NOMO-1 treated with dmso at 0.1 percent for 144 hours (cell line): Measurements from ENCODE around the gene CCDC24.

Experiments used
- DNase-seq: peaks from one replicate; lab custom pipeline; 2025; ENCODE audit not compliant: unreplicated experiment; lab: John Stamatoyannopoulos, UW

Gene CCDC24

DNA sequence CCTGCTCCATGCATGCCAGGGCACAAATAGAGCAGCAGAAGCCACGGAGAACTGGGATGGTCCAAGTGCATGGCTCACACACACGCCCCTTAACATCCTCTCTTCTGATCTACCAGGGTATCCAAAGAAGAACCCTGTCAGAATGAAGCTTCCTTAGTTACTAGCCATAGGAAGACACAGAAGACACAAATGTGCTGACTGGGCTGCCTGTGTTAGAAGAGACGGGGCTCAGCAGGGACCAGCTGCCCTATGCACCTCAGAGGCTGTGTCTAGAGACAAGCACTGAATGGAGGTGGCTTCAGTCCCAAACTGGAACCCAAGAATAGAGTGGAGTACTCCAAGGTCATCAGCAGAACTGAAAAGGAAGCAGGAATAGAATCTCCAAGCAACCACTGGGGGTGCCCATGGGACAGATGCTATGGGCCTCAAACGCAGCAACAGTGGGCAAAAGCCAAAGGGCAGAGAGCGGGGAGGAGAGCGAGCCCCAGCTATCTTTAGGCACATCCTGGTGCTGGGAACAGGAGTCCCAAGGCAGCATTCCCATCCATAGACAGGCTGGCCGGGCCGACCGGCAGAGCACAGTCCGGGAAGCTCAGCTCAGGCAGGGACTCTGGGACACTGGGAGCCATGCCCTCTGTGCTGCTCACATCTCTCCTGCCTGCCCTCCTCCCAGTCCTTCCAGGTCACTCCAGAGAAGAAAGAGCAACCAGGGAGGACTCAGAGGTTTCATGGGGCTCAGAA, 30.4 kb downstream of the CCDC24 start:
- no peak for DNase-seq

DNA sequence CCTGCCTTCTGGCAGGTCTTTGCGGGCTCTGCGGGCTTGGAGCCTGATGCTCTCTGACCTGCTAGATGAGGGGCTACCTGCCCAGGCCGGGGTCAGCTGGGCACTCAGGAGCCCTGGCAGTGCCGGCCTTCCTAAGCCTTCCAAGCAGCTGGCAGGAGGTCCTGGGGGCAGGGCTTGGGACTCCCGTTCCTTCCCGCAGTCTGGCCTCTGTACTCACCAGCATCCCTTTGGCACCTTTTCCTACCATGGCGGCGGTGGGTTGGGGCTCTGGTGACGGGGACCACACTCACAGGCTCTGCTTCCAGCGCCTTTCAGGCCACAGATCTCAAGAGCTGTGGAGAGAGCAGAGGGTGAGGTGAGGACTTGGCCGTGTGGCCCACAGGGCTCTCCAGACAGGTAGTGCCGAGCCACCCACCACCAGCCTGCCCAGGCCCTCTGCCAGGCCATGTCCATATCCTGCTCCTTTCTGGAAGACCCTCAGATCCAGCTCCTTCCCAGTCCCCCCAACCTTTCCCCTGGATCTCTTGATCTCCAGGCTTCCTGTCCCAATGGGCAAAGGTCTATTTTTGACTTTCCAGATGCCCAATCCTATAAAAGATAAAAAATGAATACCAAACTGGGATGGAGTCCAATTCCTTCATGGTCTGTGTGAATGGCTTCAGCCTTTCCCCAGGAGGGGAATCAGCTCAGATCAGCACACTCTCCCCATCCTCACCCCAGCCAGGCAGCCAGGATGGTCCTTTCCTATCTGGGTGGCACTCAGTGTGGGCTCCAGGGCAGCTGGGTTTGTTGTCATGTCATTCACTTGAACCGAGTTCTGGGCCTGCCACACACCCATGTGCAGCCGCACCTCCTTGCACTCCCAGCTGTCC, 32.9 kb downstream of the CCDC24 start:
- no peak for DNase-seq

DNA sequence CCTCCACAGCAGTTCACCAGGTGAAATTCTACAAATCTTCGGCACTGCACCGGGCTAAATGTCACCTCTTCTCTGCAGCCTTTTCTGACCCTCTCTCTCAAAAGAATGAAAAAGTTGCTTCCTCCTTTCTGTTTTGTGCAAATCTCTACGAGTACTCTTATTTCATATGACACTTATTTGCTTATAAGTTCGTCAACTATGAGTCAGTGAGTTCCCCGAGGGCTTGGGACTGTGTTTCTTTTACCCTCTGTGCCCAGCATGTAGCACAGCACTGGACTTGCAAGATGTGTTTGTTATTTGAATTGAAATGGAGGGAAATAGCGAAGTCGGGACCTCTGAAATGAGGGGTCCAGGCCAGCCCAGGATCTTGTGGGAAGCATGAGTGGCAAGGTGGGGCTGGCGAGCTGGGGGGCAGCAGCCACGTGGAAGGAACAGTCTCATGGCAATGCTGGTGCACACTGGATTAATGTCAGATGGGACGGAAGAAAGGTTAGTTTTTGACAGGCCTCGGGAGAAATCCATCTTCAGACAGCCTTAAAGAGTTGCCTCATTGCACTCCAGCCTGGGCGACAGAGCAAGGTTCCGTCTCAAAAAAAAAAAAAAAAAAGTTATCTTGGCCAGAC, 33.6 kb downstream of the CCDC24 start:
- DNase-seq = no peak

DNA sequence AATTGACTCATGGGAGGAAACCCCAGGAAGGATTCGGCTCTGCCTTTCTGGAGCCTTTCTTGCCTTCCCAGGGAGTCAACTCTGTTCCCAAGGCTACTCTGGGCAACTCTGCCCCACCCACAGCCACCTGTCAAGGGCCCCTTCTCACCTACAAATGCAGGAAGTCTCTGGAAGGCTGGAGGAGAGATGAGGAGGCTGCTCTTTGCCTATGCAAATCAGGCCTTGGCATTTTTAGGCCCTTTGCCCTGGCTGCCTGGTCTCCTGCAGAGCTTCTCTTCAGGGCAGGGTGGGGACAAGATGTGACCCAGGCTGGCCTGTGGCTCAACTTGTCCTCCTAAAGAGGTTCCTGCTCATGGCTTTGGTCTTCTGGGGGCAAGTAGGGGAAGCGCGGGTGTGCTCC, 34.4 kb downstream of the CCDC24 start:
- DNase-seq = no peak

DNA sequence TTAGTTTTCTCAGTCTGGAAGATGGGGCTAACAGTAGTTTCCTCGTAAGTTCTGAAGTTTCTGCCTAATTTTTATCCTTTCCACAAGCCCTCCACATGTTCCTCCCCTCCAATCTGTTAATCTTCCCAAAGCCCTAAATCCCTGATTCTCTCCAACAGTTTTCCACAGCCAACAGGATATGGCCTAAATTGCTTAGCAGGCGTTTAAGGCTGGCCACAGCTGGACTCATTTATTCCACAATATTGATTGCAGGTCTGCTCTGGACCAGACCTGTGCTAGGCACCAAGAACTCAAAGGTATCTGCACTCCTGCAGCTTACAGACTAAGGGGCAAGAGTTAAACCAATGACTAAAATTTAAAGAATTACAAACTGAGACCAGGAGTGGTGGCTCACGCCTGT, 35.9 kb downstream of the CCDC24 start:
- DNase-seq = no peak

DNA sequence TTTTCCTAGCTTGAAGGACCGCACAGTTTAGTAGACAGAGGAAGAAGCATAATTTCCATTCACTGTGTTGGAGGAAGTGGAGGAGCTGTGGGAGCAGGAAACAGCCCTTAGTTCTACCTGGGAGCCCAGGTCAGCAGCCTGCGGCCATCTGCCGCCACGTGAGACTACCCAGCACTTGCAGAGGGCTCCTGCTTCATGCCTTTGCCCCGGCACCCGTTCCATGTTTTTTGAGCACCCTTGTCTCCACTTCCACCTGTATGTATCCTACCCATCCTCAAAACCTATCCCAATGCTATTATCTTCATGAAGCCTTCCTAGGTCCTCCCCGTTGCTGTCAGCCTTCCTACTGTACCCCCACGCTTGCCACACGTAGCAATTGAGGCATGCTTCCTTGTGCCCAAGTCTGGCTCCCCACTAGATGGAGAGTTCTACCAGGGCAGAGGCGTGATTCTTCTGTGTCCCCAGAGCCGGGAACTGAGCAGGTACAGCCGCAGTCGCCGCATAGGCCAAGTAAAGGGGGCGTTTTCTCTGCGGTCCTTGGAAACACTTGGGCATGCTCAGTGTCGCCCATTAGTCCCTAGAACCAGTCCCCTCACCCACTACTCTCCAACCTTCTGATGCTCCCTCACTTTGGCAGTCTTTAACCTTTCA, 38.0 kb downstream of the CCDC24 start:
- no peak for DNase-seq

DNA sequence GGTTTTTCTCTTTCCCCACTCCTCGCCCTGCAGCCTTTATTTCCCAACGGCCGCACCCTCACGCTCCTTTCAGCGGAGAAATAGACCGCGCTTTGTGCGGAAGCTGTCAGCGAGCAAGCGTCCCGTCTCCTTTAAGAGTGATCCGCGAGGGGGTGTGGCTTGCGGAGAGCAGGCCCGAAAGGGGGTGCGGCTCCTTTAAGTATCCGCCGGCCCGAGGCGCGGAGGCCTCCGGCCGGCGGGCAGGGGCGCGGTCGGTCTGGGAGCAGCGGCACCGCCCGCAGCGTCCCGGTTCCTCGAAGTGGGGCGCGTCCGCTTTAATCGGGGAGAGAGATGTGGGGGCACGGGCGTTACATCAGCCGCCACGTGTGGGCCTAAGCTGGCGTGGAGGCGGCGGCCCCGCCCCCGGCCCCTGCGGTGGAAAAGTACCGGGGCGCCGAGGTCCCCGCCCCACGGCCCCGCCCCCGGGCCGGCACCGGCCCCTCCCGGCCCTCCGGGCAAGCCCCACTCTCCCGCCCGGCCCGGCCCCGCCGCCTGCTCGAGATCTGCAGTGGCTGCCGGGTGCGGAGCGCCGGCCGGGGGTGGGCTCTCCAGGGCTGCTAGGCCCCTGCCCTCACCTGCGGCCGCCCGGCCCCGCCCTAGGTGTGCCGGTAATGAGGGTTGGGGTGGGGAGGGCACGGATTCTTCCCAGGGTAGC, 38.7 kb downstream of the CCDC24 start:
- peak; percentile 83 for DNase-seq

DNA sequence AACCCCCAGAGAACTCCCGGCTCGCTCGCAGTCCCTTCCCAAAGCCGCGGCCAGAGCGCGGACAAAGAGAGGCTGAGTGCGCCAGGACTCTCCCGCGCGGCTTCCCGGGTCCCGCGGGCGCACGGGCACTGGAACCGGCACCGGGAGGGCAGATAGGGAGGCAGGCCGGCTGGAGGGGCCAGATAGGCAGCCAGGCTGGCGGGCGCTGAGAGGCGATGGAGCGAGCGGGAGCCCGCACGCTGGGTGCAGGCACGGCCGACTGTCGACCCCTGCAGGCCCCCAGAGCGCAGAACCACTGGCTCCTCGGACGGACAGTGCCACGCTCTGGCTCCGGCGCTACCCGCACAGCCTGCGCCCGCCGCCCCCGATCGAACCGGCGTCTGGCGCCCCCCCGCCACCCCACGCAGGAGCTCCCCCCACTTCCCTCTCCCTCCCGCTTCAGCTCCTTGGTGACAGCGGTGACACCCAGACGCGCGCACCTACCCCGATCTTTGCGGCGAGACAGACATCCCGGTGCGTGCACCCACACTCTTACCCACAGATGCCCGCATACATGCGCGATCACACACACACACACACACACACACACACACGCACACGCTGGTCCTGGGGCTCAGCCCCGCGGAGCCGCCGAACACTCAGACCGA, 39.3 kb downstream of the CCDC24 start:
- no peak for DNase-seq

DNA sequence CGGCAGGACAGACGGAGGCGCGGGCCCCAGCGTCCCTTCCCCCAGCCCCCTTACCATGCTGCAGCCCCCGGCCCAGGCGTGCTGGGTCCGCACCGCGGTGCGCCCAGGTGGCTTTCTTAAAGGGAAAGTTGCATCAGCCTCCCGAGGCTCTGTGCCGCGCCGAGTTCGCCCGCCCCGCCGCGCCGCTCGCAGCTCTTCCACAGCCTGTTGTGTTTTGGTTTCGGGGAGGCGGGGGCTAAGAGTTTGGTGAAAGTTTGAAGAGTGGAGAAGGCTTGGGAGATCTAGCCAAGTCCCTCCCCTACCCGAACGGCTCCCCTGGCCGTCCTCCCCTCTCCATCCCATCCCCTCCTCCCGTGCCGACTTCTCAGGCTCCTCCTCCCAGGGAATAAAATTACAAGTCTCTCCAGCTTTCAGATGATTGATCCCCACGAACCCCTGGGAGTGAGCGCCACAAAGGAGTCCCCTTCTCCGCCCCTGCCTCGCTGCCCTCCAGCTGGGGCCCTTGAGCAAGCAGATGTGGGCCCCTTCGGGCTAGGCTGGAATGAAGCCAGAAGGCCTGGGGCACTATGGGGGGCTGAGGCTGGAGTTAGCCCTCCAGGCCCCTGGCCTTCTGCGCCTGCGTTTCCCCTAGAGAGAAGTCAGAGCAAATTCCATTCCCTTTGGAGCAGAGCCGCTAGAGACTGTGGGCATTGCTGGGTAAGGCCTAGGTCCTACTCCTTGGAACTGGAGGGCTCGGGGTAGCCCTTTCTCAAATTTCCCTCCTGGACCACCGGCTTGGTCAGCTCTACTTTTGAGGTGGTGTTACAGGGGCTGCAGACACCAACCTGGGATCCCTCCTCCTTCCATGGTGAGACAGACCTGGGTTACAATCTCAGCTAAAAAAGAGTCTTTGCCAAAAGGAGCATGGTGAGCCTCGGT, 40.1 kb downstream of the CCDC24 start, which contains the start of gene SLC6A9:
Gene SLC6A9 (minus strand): TSS at position 211 of the 918 bp plus-strand sequence. CDS start 7,185 bp downstream, outside the sequence.
- no peak for DNase-seq

DNA sequence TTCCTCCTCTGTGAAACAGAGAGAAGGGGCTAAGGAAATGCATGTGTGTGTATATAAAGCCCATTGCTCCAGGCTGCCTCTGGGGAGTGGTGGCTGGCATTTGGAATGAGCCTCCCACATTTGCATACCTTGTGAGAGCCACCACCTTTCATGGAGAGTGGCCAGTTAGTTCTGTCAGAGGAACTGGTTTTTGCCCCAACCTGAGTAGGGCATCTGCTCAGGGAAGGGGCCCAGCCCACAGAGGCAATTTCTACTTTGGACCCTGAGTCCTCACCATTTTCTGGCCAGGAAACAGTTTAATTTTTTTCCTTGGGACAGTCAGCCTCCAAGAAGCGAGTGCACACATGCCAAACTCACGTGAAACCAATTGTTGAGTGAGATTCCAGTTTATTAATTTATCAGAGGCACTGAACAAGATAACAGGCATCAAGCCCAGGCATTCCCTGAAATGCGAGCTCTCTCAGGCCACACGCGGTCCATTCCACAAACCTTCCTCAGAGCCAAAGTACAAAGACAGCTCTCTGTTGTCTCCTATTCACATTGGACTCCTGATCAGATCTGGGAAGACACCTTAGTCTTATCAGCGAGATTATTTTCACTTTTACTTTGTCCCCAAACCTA, 40.9 kb downstream of the CCDC24 start:
- no peak for DNase-seq

DNA sequence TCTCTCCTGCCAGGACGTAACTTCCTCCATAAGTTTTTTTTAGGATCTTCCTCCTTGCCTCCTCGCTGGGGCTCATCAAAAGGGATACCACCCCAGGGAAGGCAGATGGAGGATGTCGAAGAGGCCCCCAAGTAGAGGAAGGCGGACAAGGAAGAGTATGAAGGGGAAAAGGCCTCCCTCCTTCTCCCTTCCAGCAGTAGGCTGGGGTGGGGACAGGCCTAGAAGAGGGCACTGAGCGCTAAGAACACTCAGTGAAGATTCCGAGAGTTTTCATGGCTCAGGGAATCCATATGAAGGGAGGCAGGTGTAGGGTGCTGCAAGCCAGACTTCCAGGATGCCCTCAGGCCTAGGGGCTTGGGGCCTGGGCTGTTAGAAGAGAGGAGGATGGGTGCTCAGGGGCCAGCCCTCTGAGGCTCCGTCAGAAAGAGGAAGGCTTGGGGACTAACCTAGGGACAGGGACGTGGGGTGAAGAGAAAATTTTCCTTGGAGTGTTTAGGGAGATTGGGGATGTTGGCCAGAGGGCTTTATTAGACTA, 41.7 kb downstream of the CCDC24 start:
- DNase-seq = no peak

DNA sequence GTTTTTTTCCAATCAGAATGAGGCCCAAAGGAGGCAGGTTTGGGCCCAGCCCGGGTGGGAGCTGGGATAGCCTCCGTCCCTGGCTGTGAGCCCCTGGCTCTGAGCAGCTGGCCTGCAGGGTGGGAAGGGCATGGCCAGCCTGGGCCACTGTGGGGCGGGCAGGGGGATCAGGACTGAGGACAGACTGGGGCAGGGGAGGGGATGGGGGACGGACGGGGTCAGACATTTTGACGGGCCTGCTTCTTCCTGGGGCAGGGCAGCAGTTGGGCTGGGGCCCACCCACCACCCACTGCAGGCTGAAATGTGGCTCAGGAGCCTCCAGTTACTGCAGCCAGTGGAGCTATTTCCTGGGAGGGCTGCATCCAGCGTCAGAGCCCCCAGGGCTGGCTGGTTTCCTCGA, 42.4 kb downstream of the CCDC24 start:
- DNase-seq = no peak

DNA sequence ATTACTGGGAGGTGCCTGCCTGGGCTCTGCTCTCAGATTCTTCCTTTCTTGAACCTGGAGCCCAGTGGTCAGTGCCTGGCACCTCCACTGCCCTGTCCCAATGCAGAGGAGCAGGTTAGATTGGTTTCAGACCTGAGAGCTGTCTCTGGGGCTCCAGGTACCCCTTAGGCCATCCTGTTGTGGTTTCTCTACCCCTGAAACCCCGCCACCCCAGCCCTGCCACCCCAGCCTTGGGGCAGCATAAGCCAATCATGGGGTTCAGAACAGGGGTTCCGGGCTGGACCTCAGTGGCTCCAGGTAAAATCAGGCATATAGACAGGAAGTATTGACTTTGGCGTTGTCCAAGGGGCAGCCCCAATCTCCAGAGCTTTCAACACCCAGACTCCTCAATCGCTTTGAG, 43.0 kb downstream of the CCDC24 start:
- no peak for DNase-seq

DNA sequence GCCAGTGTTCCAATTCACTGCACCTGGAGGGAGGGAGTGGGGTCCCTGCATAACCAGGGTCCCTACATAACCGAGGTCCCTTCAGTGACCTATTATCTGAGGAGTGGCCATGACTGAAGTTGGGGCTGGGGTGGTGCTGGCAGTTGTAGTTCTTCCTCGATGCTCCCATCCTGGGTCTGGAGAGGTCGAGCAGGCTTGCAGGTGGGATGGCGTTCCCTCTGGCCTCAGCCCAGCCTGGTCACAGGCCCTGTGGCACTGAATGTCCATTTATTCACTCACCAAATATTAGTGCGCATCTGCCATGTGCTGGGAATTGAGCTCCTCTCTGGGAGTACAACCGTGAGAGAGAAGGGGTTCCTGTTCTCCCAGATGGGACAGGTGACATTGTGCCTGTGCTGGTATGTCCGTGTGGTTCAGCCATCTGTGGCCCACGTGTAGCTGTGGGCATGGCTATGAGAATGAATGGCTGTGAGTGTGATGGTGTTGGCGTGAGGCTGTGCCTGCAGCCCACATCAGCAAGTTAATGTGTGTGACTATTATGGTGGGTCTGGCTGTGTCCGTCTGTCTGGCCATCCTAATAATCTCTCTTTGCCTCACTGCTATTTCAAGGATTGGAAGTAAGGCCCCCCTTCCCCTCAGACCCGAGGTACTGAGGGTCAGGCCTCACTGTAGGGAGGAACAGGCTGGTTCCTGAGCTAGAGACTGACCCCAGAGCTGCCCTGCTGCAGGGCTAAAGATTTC, 43.7 kb downstream of the CCDC24 start:
- no peak for DNase-seq

DNA sequence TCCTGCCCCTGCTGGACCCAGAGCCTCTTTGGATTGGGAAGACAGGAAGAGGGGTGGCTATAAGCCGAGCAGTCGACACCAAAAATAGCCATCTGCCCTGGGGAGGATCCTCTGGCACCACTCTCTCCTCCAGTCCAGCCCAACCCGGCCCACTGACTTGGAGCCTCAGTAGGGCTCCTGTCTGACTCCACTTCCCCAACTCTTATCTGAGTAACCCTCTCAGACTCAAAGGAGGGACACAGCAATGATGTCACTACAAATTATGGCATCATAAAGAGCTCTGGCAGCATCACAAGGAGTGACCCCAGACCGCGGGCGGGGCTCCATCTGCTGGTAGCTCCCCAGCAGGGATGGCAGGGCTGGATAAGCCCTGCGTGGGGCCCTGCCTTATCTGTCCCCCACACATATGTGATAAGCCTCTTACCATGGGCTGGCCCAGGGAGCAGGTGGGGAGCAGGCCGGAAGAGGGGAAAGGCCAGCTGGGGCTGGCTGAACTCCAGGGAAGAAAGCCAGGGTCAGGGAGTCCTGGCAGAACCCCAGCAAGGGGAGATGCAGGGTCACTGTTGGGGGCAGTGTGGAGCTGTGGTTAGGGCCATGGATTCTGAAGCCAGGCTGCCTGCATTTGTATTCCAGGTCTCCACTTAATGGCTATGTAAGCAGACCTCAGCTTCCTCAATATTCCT, 44.5 kb downstream of the CCDC24 start:
- DNase-seq = no peak

DNA sequence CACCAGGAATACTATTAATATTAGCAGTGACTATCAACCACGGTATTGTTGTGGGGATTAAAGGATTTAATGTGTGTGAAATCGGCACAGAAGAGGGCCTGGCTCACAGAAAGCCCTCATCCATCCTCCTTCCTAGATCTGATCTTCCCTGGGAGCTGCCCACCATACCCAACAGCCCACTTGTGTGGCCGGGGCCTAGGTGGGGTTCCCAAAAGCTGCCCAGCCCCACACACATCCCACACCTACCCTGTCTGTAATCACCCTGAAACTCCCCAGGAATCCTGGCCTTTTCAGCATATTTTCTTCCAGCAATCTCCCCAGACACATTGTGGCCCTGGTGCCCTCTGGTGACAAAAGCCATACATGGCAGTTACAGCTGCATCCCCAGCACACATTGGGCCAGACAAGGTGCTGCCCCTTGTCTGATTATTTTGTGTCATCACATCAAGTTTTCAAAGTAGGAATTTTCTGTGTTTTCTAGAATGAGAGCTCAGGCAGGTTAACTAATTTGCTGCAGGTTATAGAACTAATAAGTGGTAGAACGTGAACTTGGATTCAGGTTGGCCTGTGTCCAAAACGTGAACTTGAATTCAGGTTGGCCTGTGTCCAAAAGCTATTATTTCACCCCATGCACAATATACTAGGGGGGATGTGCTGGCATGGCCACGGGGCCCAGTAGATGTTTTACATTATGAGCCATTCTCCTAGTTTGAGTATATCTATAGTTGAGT, 45.2 kb downstream of the CCDC24 start:
- DNase-seq = no peak

DNA sequence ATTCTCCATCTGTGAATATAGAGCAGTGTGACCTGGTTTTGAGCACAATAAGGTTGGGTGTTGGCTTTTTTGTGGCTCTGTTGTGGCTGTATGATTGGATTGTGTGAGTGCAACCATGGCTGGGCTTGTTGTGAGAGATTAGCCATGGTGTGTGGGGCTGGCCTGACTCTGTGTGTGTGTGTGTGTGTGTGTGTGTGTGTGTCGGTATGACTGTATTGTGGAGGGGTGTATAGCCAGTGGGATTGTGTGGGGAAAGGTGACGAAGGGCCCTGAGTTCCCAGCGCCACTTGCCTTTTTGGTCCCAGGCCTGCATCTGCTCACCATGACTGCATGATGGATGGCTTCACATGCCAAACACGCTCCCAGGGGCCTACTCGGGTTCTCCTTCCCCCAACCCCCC, 45.8 kb downstream of the CCDC24 start:
- DNase-seq = no peak
